Mesenchymal stem cell (in vitro differentiated cells and primary cell): ENCODE data around the gene ITCH.
"Not testable (repeated sequence)": the region's sequence is repeated elsewhere in the genome, so short reads cannot be mapped to it uniquely, and the experiment has no call there.

ENCODE experiments used
- DNase-seq: peaks from one replicate; pipeline ENCODE4 v3.0.0-alpha.2; 2013
- H2AFZ ChIP-seq: one replicate; pipeline ENCODE4 v1.6.1; 2013; ENCODE audit warnings: low read depth, mild to moderate bottlenecking, control low read depth, inconsistent platforms, low read length, moderate library complexity
- H2AK5ac ChIP-seq: 2 replicates; pipeline ENCODE4 v1.6.1; 2013; ENCODE audit warnings: low read length, moderate library complexity, mild to moderate bottlenecking, inconsistent platforms; ENCODE audit not compliant: severe bottlenecking
- H2BK120ac ChIP-seq: one replicate; pipeline ENCODE4 v1.6.1; 2013; ENCODE audit warnings: low read depth, mild to moderate bottlenecking, inconsistent platforms, low read length, moderate library complexity
- H2BK12ac ChIP-seq, 2 experiments: one replicate each; pipeline ENCODE4 v1.6.1; 2013; ENCODE audit warnings: inconsistent platforms in 2 of 2, low read length in 2 of 2, mild to moderate bottlenecking in 2 of 2, moderate library complexity in 2 of 2, control low read depth in 1 of 2
- H2BK15ac ChIP-seq: one replicate; pipeline ENCODE4 v1.6.1; 2013; ENCODE audit warnings: mild to moderate bottlenecking, low read depth, inconsistent platforms; ENCODE audit not compliant: poor library complexity, severe bottlenecking
- H2BK5ac ChIP-seq: 2 replicates; pipeline ENCODE4 v1.6.1; 2013; ENCODE audit warnings: low read depth, mild to moderate bottlenecking, low read length, control low read depth, inconsistent platforms; ENCODE audit not compliant: poor library complexity, severe bottlenecking
- H3K14ac ChIP-seq, 2 experiments: one replicate each; pipeline ENCODE4 v1.6.1; 2013; ENCODE audit warnings: inconsistent platforms in 2 of 2, low read length in 2 of 2, control low read depth in 1 of 2, mild to moderate bottlenecking in 1 of 2, moderate library complexity in 1 of 2
- H3K18ac ChIP-seq, 2 experiments: one replicate each; pipeline ENCODE4 v1.6.1; 2013; ENCODE audit warnings: inconsistent platforms in 2 of 2, low read length in 2 of 2, control low read depth in 1 of 2, low read depth in 1 of 2, mild to moderate bottlenecking in 1 of 2
- H3K23ac ChIP-seq, 2 experiments: one replicate each; pipeline ENCODE4 v1.6.1; 2013; ENCODE audit warnings: inconsistent platforms in 2 of 2, low read length in 2 of 2, mild to moderate bottlenecking in 2 of 2, moderate library complexity in 2 of 2, control low read depth in 1 of 2
- H3K27ac ChIP-seq: 2 replicates; pipeline ENCODE4 v1.5.1; 2013; ENCODE audit warnings: mild to moderate bottlenecking, moderate library complexity, low read length, control low read depth, inconsistent platforms; ENCODE audit not compliant: poor library complexity, severe bottlenecking
- H3K27me3 ChIP-seq, 2 experiments: 2 replicates each; pipeline versions ENCODE4 v1.6.1 to v1.7.0; 2013; ENCODE audit warnings: low read length in 2 of 2, mild to moderate bottlenecking in 2 of 2, moderate library complexity in 2 of 2, control low read depth in 1 of 2, inconsistent platforms in 1 of 2; ENCODE audit not compliant: control insufficient read depth in 1 of 2, insufficient read depth in 1 of 2
- H3K36me3 ChIP-seq, 2 experiments: 2 replicates each; pipeline versions ENCODE4 v1.6.1 to v1.7.0; 2013; ENCODE audit warnings: low read length in 2 of 2, control low read depth in 1 of 2, inconsistent platforms in 1 of 2, low read depth in 1 of 2, mild to moderate bottlenecking in 1 of 2; ENCODE audit not compliant: insufficient read depth in 2 of 2, control insufficient read depth in 1 of 2
- H3K4ac ChIP-seq, 2 experiments: one replicate each; pipeline ENCODE4 v1.6.1; 2013; ENCODE audit warnings: inconsistent platforms in 2 of 2, low read length in 2 of 2, mild to moderate bottlenecking in 2 of 2, moderate library complexity in 2 of 2, control low read depth in 1 of 2, low read depth in 1 of 2
- H3K4me1 ChIP-seq: 2 replicates; pipeline ENCODE4 v1.6.1; 2013; ENCODE audit warnings: low read depth, low read length, control low read depth; ENCODE audit not compliant: control insufficient read depth, insufficient read depth
- H3K4me2 ChIP-seq: 2 replicates; pipeline ENCODE4 v1.6.1; 2013; ENCODE audit warnings: low read length, mild to moderate bottlenecking, inconsistent platforms; ENCODE audit not compliant: poor library complexity, severe bottlenecking
- H3K4me3 ChIP-seq, 2 experiments: 2 replicates each; pipeline versions ENCODE4 v1.5.1 to v1.7.0; 2013; ENCODE audit warnings: low read length in 2 of 2, mild to moderate bottlenecking in 2 of 2, control low read depth in 1 of 2, low read depth in 1 of 2; ENCODE audit not compliant: insufficient read depth in 1 of 2
- H3K79me1 ChIP-seq: replicated peaks from 2 replicates; pipeline ENCODE4 v1.6.1; 2013; ENCODE audit warnings: mild to moderate bottlenecking, control low read depth, low read length, inconsistent platforms; ENCODE audit not compliant: poor library complexity, severe bottlenecking
- H3K9ac ChIP-seq: 2 replicates; pipeline ENCODE4 v1.7.0; 2013; ENCODE audit warnings: mild to moderate bottlenecking, low read length, moderate library complexity
- H3K9me3 ChIP-seq: 2 replicates; pipeline ENCODE4 v1.7.0; 2013; ENCODE audit warnings: mild to moderate bottlenecking, low read length; ENCODE audit not compliant: control insufficient read depth
- H4K8ac ChIP-seq: one replicate; pipeline ENCODE4 v1.6.1; 2013; ENCODE audit warnings: inconsistent platforms, mild to moderate bottlenecking, low read length, moderate library complexity
- H4K91ac ChIP-seq: one replicate; pipeline ENCODE4 v1.6.1; 2013; ENCODE audit warnings: mild to moderate bottlenecking, low read length, inconsistent platforms
- WGBS: methylation state at CpG from one replicate; pipeline ENCODE4 v1.1.7; 2013; ENCODE audit warnings: mixed read lengths; 5-methylcytosine and 5-hydroxymethylcytosine counted together

Gene ITCH

DNA sequence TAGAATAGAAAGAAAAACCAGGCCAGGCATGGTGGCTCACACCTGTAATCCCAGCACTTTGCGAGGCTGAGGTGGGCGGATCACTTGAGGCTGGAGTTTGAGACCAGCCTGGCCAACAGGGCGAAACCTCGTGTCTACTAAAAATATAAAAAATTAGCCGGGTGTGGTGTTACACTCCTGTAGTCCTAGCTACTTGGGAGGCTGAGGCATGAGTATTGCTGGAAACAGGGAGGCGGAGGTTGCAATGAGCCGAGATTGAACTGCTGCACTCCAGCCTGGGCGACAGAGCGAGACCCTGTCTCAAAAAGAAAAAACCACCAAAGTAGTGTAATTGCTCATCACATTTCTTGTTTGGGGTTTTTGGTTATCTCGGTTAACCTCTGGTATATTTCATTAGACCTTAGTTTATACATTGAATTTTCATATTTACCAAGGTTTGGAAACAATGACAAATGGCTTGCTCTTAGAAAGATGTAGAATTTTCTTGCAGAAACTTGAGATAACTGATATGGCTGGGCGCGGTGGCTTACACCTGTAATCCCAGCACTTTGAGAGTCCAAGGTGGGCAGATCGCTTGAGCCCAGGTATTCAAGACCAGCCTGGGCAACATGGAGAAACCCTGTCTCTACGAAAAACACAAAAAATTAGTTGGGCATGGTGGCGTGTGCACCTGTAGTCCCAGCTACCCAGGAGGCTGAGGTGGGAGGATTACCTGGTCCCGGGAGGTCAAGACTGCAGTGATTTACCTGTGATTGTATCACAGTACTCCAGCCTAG is 14.2 kb downstream of the ITCH start:
- H3K79me1 ChIP-seq = no peaks in the 10 kb centered on the region
- no peak overlapping the region for H3K4me3 ChIP-seq
- no peak overlapping the region for H2BK15ac ChIP-seq
- H3K27me3 ChIP-seq = no peaks in the 10 kb centered on the region
- H3K36me3 ChIP-seq = peaks cover 17 to 60% of the 10 kb centered on the region in 2 experiments
- H2BK120ac ChIP-seq = no peak overlapping the region
- H3K27ac ChIP-seq = no peak overlapping the region
- H4K8ac ChIP-seq = no peak overlapping the region
- 98% methylated on average over 13 of the region's 16 CpGs for WGBS
- H3K4me1 ChIP-seq = peaks cover 2% of the 10 kb centered on the region
- no peak overlapping the region for H2AFZ ChIP-seq
- no peak overlapping the region for H2BK5ac ChIP-seq
- H2AK5ac ChIP-seq = no peak overlapping the region
- no peak overlapping the region for H3K23ac ChIP-seq
- no peak overlapping the region for H3K9ac ChIP-seq
- H3K4me2 ChIP-seq = no peak overlapping the region
- H2BK12ac ChIP-seq = no peak overlapping the region
- no peaks in the 10 kb centered on the region for H3K9me3 ChIP-seq
- H3K4ac ChIP-seq = no peak overlapping the region
- no peak for DNase-seq
- H3K18ac ChIP-seq = no peak overlapping the region
- H4K91ac ChIP-seq = no peak overlapping the region
- no peak overlapping the region for H3K14ac ChIP-seq

DNA sequence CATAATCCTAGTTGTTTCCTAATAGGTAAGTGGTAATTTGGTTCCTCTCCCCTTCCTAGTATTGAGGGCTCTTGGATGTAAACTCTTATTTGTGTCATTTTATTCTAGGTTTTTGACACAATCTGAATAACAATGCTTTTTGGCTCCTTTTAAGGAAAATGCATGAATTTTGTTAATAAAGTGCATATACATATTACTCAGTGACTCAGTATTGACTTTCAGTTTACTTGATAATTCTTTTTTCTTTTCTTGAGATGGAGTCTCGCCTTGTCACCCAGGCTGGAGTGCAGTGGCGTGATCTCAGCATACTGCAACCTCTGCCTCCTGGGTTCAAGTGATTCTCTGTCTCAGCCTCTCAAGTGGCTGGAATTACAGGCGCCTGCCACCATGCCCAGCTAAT is 19.1 kb downstream of the ITCH start:
- H3K4me3 ChIP-seq = no peak overlapping the region
- no peaks in the 10 kb centered on the region for H3K27me3 ChIP-seq
- no peak for DNase-seq
- H2BK12ac ChIP-seq = no peak overlapping the region
- no peaks in the 10 kb centered on the region for H3K9me3 ChIP-seq
- peaks cover 12 to 23% of the 10 kb centered on the region in 2 experiments for H3K36me3 ChIP-seq
- 96% methylated on average over 3 of the region's 3 CpGs for WGBS
- H3K4ac ChIP-seq = no peak overlapping the region
- H3K4me2 ChIP-seq = no peak overlapping the region
- H3K18ac ChIP-seq = no peak overlapping the region
- H2BK15ac ChIP-seq = no peak overlapping the region
- no peak overlapping the region for H3K9ac ChIP-seq
- no peak overlapping the region for H4K91ac ChIP-seq
- H3K4me1 ChIP-seq = peaks cover 5% of the 10 kb centered on the region
- H3K79me1 ChIP-seq = no peaks in the 10 kb centered on the region
- no peak overlapping the region for H2BK120ac ChIP-seq
- no peak overlapping the region for H2BK5ac ChIP-seq
- no peak overlapping the region for H3K14ac ChIP-seq
- no peak overlapping the region for H4K8ac ChIP-seq
- no peak overlapping the region for H2AFZ ChIP-seq
- H2AK5ac ChIP-seq = no peak overlapping the region
- no peak overlapping the region for H3K27ac ChIP-seq
- no peak overlapping the region for H3K23ac ChIP-seq

DNA sequence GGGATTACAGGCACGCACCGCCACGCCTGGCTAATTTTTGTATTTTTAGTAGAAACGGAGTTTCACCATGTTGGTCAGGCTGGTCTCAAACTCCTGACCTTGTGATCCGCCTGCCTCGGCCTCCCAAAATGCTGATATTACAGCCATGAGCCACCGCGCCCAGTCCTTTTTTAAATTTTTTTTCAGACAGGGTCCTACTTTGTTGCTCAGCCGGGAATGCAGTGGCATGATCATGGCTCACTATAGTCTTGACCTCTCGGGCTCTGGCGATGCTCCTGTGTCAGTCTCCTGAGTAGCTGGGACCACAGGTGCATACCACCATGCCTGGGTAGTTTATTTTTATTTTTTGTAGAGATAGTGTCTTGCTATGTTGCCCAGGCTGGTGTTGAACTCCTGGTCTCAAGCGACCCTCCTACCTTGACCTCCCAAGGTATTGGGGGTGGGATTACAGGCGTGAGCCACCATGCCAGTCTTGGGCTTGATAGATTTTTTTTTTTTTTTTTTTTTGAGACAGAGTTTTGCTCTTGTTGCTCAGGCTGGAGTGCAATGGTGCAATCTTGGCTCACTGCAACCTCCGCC is 19.9 kb downstream of the ITCH start:
- H3K79me1 ChIP-seq, H3K9ac ChIP-seq, H2AK5ac ChIP-seq, H2AFZ ChIP-seq, H3K4me2 ChIP-seq, H3K27ac ChIP-seq, H2BK12ac ChIP-seq, H4K91ac ChIP-seq, H3K23ac ChIP-seq, H2BK15ac ChIP-seq, H3K27me3 ChIP-seq, H4K8ac ChIP-seq, H3K9me3 ChIP-seq, H3K18ac ChIP-seq, H2BK120ac ChIP-seq, H3K4me1 ChIP-seq, DNase-seq, H3K4me3 ChIP-seq, H2BK5ac ChIP-seq, H3K14ac ChIP-seq, H3K4ac ChIP-seq: not testable (repeated sequence)
- 97% methylated on average over 14 of the region's 14 CpGs for WGBS
- peaks cover 12 to 15% of the 10 kb centered on the region in 2 experiments for H3K36me3 ChIP-seq

DNA sequence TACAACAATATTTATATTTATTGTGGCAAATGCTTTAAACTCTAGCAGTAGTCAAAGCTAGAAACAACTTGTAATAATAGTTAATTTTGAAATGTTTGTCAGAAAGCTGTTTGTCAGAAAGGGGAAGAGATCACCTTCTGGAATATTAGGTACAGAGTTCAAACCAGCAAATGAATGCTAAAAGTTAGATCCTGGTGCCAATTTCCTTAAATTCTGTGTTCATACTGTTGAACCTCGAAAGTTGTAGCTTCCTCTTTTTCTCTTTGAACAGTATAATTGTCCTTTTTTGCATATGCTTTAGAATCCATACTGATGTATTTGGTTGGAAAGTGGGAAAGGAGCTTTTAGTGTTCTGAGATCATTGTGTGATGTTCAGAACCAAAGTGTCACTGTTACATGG is 22.4 kb downstream of the ITCH start:
- no peak overlapping the region for H2BK5ac ChIP-seq
- H3K14ac ChIP-seq = no peak overlapping the region
- no peak overlapping the region for H3K27ac ChIP-seq
- no peak overlapping the region for H2BK120ac ChIP-seq
- H2BK15ac ChIP-seq = no peak overlapping the region
- no peaks in the 10 kb centered on the region for H3K79me1 ChIP-seq
- H3K4ac ChIP-seq = no peak overlapping the region
- no peak overlapping the region for H3K4me3 ChIP-seq
- DNase-seq = no peak
- peaks cover 15 to 17% of the 10 kb centered on the region in 2 experiments for H3K36me3 ChIP-seq
- H2AFZ ChIP-seq = no peak overlapping the region
- no peak overlapping the region for H2AK5ac ChIP-seq
- no peak overlapping the region for H3K23ac ChIP-seq
- H3K27me3 ChIP-seq = no peaks in the 10 kb centered on the region
- no CpG with 5 or more reads among the region's 1 CpG for WGBS
- H3K9ac ChIP-seq = no peak overlapping the region
- no peak overlapping the region for H4K91ac ChIP-seq
- no peak overlapping the region for H4K8ac ChIP-seq
- no peaks in the 10 kb centered on the region for H3K9me3 ChIP-seq
- H3K4me2 ChIP-seq = no peak overlapping the region
- H2BK12ac ChIP-seq = no peak overlapping the region
- H3K4me1 ChIP-seq = peaks cover 18% of the 10 kb centered on the region
- no peak overlapping the region for H3K18ac ChIP-seq
